Activated CD8-positive, alpha-beta memory T cell treated with anti-CD3 and anti-CD28 coated beads, Interleukin-2, amount 50 U/mL, for 48 hours (primary cell): ENCODE measurements around the gene DPM3.
A peak's percentile ranks its signal among the peaks of the same experiment; 100 is the strongest.
"Not testable (repeated sequence)": the region's sequence is repeated elsewhere in the genome, so short reads cannot be mapped to it uniquely, and the experiment has no call there.

Experiments used
- DNase-seq: peaks from one replicate; pipeline ENCODE4 v3.0.0-alpha.2; 2020

Gene DPM3, protein sequence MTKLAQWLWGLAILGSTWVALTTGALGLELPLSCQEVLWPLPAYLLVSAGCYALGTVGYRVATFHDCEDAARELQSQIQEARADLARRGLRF

DNA sequence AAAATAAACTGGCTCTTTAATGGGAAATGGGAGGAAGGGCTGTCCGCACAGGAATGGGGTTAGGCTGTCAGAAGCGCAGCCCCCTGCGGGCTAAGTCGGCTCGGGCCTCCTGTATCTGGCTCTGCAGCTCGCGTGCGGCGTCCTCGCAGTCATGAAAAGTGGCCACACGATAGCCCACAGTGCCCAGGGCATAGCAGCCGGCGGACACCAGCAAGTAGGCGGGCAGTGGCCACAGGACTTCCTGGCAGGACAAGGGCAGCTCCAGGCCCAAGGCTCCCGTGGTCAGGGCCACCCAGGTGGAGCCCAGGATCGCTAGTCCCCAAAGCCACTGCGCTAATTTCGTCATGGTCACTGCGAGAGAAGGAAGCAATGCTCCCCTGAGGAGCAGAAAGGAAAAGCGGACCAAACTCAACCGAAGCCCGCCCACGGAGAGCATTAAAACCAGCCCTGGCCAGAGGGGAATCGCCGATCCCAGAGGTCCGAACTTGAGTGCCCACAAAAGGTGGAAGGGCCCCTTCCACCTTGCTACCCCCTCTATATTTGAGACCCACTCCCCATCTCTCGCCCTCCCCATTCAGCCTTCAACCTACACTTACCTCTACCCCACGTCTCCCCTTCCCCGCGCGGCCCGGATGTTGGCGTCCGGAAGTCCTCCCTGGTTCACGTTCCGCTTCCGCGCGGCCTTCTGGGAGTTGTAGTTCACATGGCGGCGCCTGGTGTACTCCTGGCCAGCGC is at the start of gene DPM3:
TSS of gene DPM3 (minus strand) at position 637 of the 735 bp plus-strand sequence. CDS start at position 346, 291 bp downstream.
- peak; percentile 94 for DNase-seq

DNA sequence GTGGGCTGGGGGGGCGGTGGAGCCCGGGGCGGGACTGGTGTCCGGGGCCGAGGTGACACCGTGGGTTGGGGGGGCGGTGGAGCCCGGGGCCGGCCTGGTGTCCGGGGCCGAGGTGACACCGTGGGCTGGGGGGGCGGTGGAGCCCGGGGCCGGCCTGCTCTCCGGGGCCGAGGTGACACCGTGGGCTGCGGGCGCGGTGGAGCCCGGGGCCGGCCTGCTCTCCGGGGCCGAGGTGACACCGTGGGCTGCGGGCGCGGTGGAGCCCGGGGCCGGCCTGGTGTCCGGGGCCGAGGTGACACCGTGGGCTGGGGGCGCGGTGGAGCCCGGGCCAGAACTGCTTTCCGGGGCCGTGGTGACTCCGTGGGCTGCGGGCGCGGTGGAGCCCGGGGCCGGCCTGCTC is 49.6 kb upstream of the DPM3 start:
- DNase-seq, result not testable (repeated sequence)

DNA sequence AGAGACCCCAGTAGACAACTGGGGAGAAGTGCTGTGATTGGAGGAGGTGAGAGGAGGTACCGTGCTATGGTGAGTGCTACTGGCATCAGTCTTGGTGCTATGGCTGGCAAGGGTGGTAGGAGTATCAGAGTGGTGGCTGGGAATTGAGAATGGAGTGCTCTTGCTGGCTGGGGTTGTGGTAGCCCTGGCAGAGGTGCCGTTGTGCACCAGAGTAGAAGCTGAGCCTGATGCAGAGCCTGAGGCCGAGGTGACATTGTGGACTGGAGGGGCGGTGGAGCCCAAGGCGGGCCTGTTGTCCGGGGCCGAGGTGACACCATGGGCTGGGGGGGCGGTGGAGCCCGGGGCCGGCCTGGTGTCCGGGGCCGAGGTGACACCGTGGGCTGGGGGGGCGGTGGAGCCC is 47.9 kb upstream of the DPM3 start:
- no peak for DNase-seq

DNA sequence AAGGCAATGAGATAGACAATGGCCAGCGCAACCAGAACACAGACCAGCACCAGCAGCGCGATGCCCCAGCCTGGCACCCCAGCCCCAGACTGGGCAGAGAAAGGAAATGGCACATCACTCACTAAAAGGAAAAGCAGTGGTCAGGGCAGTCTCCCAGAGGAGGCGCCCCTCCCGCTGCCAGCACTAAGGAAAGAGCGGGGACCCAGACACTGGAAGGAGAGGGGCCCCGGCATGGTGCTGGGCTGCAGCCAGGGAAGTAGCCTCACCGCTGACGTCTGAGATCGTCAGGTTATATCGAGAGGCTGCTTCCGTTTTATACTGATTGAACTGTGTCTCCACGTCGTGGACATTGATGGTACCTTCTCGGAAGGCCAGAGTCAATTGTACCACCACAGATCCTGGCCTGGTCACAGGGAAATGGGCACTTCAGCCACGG is 47.1 kb upstream of the DPM3 start:
- no peak for DNase-seq

DNA sequence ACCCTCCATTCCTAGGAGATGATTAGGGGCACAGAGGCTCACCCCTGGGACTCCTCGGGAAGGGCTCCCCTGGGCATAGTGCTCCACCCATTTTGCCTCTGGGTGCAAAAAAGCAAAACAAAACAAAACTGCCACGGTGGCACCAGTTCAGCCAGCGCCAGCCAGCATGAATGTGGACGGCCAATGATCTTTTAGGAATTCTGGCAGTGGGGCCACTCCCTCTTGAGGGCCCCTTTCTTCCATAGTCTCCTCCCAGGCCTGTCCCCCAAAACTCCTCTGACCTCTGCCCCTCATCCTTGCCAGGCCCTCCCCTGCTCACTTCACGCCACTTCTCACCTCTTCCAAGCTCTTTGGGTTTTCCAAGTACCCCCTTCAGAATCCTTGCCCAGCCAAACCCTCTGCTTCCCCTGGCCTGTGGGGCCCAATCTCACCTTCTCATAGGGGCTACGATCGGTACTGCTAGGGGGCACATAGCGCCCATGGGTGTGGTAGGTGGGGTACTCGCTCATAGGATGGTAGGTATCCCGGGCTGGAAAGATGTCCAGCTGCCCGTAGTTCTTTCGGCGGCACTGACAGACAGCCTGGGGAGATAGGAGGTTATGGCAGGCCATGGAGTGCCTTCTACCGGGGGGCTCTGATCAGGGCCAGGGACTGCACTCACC is 46.6 kb upstream of the DPM3 start:
- DNase-seq, result no peak

DNA sequence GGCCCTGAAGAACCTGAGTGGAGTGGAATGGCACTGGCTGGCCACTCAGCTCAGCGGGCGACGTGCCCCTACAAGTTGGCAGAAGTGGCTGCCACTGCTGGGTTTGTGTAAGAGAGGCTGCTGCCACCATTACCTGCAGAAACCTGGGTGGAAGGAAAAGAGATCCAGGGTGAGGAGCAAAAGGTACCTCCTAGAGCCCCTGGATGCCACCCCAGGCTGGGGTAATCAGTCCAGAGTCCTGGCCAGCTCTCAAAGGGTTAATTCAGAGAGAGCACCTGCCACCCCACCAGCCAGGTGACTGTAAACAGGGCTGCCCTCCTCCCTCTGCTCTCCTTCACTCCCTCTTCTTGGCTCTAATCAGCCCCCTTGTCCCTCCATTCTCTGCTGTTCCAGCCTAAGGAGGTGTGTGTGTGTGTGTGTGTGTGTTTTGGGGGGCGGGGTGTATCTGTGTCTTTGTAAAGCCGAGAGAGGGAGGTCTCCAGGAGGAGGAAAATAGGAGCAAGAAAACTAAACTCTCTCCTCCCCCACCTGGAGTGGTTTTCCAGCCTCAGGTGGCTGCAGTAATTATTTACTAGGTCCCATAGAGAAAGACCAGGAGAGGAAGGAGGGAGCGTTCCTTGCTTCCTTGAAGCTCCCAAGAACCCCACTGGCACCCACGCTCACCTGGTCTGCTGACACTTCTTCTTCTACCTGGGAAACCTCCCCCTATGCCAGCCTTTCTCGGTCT is 45.9 kb upstream of the DPM3 start:
- DNase-seq, result no peak

DNA sequence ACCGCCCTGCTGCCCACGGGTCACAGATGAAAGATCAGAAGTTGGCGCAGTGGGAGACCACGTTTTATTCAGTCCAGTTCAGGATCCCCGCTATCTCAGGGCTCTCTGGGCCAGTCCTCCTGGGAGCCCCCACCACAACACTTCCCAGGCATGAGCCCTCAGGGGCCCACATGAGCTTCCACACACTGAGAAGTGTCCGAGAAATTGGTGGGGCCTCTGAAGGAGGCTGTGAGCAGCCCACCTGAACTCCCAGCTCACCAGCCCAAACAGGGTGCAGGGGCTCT is 45.4 kb upstream of the DPM3 start:
- no peak for DNase-seq

DNA sequence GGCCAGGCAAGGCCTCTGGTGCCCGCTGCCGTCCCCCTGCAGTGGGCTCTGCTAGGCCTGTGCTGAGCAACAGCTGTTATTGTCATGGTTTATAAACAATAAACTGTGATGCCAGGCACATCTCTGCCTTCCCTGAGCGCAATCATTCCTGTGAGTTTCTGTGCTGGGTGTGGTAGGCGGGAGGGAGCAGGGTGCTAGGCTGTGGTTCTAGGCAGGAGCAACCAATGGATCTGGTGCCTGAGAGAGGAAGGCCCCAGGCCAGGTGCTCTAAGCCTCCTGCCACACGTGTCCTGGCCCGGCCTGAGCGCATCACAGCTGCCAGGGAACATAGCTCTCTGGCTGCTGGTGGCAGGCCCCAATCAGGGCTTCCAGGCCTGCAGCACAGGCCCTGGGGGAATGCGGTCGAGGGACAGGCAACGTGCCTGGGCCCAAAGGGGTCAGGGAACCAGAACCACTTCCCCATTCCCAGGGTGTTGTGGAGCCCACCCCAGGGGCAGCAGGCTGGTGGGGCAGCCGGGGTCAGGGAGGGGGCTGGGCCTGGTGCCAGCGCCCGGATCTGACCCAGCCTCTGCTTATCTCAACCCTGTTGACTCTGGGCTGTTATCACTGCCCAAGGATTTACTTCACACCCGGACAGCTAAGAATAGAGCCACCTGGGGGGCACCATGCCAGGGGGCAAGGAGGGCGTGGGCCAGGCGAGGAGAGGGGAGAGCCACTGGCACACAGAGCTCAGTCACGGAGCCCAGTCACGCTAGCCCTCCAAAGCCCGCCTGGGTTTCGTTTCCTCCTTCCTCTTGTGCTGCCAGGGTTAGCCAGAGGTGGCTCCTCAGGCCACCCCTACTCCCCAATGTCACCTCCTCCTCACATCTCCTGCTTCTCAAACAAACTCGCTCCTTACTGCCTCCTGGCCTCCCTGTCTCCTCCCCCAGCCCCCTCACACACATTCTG is 44.8 kb upstream of the DPM3 start:
- DNase-seq, result no peak

DNA sequence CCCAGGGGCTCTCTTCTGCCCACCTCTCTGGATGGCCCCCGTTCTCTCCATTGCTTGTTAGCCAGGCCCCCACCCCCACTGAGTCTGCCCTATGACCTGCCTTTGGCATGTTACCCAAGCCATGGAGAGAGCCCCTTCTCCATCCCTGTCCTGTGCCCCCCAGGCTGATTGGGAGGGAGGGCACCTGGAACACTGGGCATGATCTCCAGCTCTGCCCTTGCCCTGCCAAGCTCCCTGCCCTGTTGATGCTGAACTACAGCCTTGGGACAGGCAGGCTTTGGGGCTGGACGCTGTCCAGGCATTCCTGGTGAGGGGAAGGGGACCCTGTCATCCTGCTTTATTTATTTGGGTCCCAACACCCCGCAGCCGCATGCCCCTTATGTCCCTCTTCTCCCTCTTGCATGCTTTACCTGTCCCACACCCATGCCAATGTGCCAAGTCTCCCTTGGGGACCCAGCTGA is 44.0 kb upstream of the DPM3 start:
- DNase-seq, result no peak

DNA sequence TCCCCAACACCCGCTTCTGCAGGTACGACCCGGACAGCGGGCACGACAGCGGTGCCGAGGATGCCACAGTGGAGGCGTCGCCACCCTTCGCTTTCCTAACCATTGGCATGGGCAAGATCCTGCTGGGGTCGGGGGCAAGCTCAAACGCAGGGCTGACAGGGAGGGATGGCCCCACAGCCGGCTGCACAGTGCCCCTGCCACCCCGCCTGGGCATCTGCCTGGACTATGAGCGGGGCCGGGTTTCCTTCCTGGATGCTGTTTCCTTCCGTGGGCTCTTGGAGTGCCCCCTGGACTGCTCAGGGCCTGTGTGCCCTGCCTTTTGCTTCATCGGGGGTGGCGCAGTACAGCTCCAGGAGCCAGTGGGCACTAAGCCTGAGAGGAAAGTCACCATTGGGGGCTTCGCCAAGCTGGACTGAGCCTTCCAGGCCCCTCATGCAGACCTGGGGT is 43.5 kb upstream of the DPM3 start:
- no peak for DNase-seq

DNA sequence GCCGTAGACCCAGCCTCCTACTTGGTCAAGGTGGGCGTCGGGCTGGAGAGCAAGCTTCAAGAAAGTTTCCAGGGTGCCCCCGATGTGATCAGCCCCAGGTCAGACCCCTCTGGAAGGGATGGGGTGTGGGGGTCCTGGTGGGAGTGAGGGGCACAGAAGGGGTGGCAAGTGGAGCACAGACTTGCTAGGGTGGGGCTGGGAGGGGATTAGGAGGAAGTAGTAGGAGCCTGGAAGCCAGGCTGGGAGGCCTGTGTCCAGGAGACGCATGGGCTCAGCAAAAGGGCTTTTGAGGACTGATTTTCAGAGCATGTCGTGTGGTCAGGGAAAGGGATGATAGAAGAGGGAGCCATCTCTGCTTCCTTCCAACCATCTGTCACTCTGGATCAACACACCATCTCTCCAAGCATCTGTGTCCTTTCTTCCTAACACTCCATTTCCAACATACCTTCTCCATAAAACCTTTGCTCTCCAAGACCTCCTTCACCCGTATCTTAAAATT is 41.8 kb upstream of the DPM3 start:
- DNase-seq, result no peak

DNA sequence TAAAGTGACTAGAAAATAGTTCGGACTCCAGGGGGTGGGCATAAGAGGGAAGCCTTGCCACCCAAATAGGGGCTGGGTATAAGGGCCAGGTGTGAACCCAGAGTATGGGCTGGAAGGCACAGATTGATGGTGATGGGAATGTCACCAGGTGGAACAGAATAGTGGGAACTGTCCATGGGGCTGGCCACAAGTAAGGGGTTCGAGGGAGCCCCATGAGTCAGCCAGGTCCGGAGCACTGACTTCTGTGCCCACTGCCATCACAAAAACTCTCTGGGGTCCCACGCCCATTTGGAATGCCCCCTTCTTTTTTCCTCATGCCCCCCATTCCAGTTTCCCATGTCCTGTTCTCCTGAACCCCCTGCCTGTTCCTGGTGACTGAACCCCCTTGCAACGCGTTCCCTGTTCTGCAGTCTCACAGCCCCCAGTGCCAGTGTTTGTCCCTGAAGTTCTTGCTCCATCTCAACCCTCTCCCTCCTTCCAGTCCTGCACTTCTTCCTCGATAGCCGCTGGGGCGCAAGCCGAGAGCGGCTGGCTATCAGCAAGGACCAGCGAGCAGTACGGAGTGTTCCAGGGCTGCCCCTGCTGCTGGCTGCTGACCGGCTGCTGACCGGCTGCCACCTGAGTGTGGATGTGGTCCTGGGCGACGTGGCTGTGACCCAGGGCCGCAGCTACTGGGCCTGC is 41.2 kb upstream of the DPM3 start:
- no peak for DNase-seq

DNA sequence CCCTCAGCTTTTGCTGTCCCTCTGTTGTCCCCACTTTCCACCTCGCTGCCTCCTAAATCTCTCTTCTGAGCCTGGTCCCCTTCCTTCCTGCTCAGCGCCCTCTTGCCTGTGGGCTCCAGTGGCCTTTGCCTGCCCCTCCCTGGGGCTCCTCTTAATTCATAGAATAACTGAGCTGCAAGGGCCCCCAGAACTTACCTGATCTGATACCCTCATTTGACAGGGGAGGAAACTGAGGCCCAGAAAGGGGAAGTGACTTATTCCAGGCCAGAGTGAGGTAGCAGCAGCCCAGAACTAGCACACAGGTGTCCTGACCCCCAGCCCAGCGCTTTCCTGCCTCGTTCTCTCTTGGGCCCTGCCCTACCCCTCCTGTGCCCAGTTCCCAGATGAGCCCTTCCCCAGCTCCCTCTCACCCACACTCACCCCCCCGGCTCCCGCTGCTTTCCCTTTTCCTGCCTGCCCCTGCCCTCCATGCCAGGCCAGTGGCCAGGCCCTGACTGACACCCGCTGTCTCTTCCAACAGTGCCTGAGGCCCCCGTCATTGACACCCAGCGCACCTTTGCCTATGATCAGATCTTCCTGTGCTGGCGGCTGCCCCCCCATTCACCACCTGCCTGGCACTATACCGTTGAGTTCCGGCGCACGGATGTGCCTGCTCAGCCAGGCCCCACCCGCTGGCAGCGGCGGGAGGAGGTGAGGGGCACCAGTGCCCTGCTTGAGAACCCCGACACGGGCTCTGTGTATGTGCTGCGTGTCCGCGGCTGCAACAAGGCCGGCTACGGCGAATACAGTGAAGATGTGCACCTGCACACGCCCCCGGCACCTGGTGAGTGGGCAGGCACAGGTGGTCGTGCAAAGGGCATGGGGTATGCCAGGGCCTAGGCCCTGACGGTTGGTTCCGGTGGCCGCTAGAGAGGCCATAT is 39.0 kb upstream of the DPM3 start:
- peak; percentile 46 for DNase-seq

DNA sequence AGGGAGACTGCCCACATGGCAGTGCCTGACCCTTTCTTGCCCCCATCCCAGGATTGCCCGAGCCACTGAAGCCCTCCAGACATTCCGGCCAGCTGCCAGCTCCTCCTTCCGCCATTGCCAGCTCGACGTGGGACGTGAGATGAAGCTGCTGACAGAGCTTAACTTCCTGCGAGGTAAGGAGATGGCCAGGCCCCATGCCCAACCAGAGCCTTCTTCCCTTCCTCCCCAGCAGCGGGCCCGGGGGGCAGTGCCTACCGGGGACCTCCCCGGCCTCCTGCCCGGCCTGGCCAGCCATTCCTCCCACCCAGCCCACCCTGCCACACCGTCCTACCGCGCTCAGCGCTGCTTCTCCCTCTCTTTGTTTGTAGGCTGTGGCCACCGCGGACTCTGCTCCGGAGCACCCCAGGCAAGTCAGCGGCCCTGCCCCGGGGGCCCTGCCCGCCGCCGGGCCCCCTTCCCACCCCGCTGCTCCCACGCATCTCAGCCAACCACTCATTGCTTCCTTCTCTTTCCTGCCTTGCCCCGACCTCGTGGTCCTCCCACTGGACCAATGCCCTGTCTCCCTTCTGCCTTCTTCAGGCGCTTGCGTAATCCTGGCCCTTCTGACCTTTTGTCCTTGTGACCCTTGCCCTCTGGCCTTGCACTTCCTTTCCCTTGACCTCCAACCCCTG is 38.2 kb upstream of the DPM3 start:
- no peak for DNase-seq

DNA sequence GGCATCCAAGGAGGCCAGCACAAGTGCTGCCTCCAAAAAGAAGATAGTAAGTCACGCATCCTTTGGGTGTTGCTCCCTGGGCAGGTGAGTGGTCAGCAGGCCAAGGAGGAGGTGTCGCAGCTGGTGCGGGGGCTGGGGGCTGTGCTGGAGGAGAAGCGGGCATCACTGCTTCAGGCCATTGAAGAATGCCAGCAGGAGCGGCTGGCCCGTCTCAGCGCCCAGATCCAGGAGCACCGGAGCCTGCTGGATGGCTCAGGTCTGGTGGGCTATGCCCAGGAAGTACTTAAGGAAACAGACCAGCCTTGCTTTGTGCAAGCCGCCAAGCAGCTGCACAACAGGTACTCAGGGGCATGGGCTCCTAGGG is 37.6 kb upstream of the DPM3 start:
- DNase-seq, result peak; percentile 48

DNA sequence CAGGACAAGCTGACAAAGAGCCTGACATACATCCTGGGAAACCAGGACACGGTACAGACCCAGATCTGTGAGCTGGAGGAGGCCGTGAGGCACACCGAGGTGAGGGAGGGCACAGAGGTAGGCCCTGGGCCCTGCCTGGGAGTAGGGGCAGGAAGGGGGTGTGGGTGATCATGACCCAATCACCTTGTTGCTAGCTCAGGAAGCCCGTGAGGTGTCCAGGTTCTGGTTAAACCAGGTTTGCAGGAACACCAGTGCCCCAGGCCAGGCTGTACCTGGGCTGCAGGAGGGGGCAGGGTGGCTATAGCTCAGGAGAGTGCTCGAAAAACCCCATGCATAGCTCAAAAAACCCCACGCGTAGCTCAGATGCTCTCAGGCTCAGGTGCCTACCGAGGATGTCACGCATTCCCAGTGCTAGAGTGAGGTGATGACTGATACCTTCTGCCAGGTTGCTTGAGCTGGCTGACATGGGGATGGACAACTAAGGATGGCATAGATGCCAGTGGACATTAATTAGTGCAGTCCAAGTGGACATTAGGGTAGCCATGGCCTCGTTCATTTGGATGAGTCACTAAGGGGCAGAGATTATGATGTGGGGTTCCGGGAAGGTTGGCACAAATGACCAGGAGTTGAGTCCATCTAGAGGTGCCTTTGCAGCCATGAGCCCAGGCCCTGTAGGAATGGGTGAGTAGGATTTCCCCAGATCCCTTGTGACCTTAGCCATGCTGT is 37.0 kb upstream of the DPM3 start:
- peak; percentile 44 for DNase-seq

DNA sequence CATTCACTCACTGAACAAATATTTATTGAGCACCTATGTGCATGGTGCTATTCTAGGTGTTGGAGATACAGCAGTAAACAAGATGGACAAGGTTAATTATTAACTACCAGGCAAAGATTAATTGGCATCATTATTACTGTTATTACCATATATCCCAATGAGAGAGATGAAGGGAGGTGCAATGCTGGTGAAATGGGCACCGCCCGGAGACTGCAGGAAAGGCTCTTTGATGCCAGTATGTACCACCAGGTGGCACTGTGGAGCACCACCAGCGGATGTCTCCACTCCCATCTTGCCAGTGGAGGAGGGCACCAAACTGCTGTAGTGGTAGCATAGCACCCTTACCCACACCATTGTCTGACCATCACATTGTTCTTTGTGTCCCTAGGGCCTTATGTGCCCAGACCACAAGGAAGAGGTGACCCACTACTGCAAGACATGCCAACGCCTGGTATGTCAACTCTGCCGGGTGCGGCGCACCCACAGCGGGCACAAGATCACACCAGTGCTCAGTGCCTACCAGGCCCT is 36.3 kb upstream of the DPM3 start:
- DNase-seq, result peak; percentile 95

DNA sequence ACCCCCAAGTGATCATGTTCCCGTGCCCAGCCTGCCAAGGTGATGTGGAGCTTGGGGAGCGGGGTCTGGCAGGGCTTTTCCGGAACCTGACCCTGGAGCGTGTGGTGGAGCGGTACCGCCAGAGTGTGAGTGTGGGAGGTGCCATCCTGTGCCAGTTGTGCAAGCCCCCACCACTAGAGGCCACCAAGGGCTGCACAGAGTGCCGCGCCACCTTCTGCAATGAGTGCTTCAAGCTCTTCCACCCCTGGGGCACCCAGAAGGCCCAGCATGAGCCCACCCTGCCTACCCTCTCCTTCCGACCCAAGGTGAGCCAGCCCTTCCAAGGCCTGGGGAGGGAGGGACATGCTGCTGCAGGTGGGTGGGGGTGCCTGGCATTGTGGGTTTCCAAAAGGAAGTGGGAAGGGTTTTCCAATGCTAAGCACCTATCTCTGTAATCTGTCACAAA is 35.6 kb upstream of the DPM3 start:
- peak; percentile 62 for DNase-seq
